ENCODE measurements around the gene UPB1.
"Not testable (repeated sequence)": the region's sequence is repeated elsewhere in the genome, so short reads cannot be mapped to it uniquely, and the experiment has no call there.

Gene UPB1

DNA sequence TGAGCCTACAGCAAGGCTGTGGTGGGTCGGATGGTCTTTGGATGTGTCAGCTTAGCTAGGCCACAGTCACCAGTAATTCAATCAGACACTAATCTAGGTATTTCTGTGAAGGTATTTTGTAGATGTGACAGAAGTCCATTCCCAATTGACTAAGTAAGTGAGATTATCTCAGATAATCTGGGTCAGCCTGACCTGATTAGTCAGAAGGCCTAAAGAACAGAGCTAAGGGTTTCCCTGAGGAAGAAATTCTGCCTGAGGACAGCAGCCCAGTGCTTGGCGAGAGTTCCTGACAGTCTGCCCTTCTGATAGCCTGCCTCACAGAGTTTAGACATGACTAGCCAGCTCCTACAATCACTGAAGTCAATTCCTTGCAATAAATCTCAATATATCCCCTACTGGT is 31.1 kb downstream of the UPB1 start:
- WGBS, 2 experiments (ENCODE audit: insufficient coverage in 2 of 2), result 75 to 86% methylated on average over 1 of the region's 2 CpGs
- H3K36me3 ChIP-seq (ENCODE audit: control insufficient read depth, insufficient read depth, low read length), result no peaks in the 10 kb centered on the region
- H3K27ac ChIP-seq (ENCODE audit: low read depth, low read length, severe bottlenecking), result no peak overlapping the region
- no peak overlapping the region for H3K4me3 ChIP-seq (ENCODE audit: extremely low read depth, insufficient read depth, low read length, poor library complexity, severe bottlenecking)
- H3K4me1 ChIP-seq (ENCODE audit: control insufficient read depth, insufficient read depth, low read length, poor library complexity, severe bottlenecking), result peaks cover 7% of the 10 kb centered on the region
- no peaks in the 10 kb centered on the region for H3K9me3 ChIP-seq (ENCODE audit: control insufficient read depth, low read length)

DNA sequence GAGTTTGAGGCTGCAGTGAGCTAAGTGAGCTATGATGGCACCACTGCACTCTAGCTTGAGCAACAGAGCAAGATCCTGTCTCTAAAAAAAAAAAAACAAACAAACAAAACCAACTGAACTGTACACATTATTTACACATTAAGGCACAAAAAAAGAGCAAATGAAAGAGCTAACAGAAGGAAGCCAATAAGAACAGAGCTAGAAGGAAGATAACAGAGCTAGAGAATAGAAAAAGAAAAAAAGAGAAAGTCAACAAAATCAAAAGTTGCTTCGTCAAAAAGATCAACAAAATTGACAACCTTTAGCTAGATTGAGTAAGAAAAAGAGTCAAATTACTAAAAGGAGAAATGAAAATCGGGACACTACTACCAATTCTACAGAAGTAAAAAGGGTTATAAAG is 34.8 kb downstream of the UPB1 start:
- Histone ChIP-seq H3K4me1 (ENCODE audit: control insufficient read depth, insufficient read depth, low read length, poor library complexity, severe bottlenecking) (no peaks in the 10 kb centered on the region), H3K36me3 (ENCODE audit: control insufficient read depth, insufficient read depth, low read length) (no peaks in the 10 kb centered on the region)
- WGBS, 2 experiments (ENCODE audit: insufficient coverage in 2 of 2), result no CpG with 5 or more reads among the region's 2 CpGs

DNA sequence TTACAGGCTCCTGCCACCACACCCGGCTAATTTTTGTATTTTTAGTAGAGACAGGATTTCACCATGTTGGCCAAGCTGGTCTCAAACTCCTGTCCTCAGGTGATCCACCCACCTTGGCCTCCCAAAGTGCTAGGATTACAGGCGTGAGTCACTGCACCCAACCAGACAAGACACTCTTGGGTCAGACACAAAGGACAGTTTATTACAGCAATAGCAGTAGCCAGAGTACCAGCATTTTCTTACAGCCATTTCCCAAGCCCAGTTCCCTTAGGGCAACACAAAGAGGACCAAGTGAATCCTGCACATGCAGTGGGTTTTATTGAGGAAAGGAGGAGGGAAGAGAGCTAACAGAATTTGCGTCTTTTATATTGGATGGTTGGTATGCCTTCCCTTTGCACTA is 35.8 kb downstream of the UPB1 start:
- H3K4me3 ChIP-seq (ENCODE audit: extremely low read depth, insufficient read depth, low read length, poor library complexity, severe bottlenecking); H3K4me1 ChIP-seq (ENCODE audit: control insufficient read depth, insufficient read depth, low read length, poor library complexity, severe bottlenecking); H3K9me3 ChIP-seq (ENCODE audit: control insufficient read depth, low read length); H3K27ac ChIP-seq (ENCODE audit: low read depth, low read length, severe bottlenecking); H3K36me3 ChIP-seq (ENCODE audit: control insufficient read depth, insufficient read depth, low read length): not testable (repeated sequence)
- 83 to 100% methylated on average over 2 of the region's 3 CpGs for WGBS, 2 experiments (ENCODE audit: insufficient coverage in 2 of 2)

More for the DNA sequence above, 34.8 kb downstream of the UPB1 start:
- H3K9me3 ChIP-seq (ENCODE audit: control insufficient read depth, low read length), result no peaks in the 10 kb centered on the region
- H3K27ac ChIP-seq (ENCODE audit: low read depth, low read length, severe bottlenecking), result no peak overlapping the region
- no peak overlapping the region for H3K4me3 ChIP-seq (ENCODE audit: extremely low read depth, insufficient read depth, low read length, poor library complexity, severe bottlenecking)

DNA sequence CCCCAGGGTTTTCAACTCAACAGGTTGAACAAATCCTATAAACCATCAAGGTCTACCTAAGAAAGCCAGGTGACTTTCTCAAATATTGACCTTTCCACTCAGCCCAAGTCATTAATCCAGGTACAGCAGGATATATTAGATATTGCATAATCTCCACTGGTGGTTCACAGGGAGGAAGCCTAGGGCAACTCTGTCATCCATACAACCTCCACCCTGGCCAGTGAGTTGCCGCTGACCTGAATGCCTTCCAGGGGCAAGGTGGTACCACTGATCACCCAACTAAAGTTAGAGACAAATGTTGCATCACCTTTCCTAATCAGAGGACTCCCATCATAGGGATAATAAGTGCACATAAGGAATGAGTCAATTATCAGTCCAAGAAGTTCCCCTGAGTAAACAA is 36.9 kb downstream of the UPB1 start:
- WGBS, 2 experiments (ENCODE audit: insufficient coverage in 2 of 2), result no CpG with 5 or more reads among the region's 1 CpG
- H3K27ac ChIP-seq (ENCODE audit: low read depth, low read length, severe bottlenecking), result no peak overlapping the region
- H3K9me3 ChIP-seq (ENCODE audit: control insufficient read depth, low read length), result no peaks in the 10 kb centered on the region

DNA sequence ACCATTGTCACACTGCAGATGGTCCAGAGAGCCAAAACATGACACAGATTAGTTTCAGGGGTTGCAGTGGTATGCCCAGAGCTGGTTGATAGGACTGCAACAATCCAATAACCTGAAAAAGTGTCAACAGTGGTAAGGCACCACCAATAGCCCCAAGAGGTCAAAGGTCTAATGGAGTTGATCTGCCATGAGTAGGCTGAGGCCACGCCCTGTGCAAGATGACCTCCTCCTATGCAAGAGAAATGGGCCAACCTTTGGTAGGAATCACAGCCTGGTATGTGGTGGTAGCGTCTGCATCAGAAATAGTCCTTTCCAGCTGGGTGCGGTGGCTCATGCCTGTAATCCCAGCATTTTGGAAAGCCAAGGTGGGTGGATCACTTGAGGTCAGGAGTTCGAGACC is 40.2 kb downstream of the UPB1 start:
- Histone ChIP-seq H3K36me3 (ENCODE audit: control insufficient read depth, insufficient read depth, low read length) (peaks cover 3% of the 10 kb centered on the region), H3K4me1 (ENCODE audit: control insufficient read depth, insufficient read depth, low read length, poor library complexity, severe bottlenecking) (no peaks in the 10 kb centered on the region), H3K9me3 (ENCODE audit: control insufficient read depth, low read length) (no peaks in the 10 kb centered on the region), H3K27ac (ENCODE audit: low read depth, low read length, severe bottlenecking) (no peak overlapping the region), H3K4me3 (ENCODE audit: extremely low read depth, insufficient read depth, low read length, poor library complexity, severe bottlenecking) (no peak overlapping the region)
- 95 to 97% methylated on average over 2 to 3 of the region's 4 CpGs for WGBS, 2 experiments (ENCODE audit: insufficient coverage in 2 of 2)

More for the DNA sequence above, 36.9 kb downstream of the UPB1 start:
- H3K36me3 ChIP-seq (ENCODE audit: control insufficient read depth, insufficient read depth, low read length), result no peaks in the 10 kb centered on the region
- no peaks in the 10 kb centered on the region for H3K4me1 ChIP-seq (ENCODE audit: control insufficient read depth, insufficient read depth, low read length, poor library complexity, severe bottlenecking)
- H3K4me3 ChIP-seq (ENCODE audit: extremely low read depth, insufficient read depth, low read length, poor library complexity, severe bottlenecking), result no peak overlapping the region

DNA sequence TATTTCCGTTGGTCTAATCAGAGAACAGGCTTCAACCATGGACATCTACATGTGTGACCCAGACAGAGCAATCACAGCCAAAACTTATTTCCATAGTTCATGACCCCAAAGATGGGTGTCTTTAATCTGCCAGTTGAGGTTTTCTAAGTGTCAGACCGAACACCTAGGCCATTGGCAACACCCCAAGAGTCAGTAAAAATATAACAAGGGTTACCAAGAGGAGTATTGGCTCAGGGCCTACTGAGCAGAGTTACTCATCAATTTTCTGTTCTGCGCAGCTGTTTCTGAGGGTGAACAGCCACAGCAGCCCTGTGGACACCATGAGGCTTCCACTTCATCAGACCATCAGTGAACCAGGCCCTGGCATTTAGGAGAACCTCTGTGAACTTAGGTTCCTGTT is 41.0 kb downstream of the UPB1 start:
- Histone ChIP-seq H3K36me3 (ENCODE audit: control insufficient read depth, insufficient read depth, low read length) (peaks cover 11% of the 10 kb centered on the region), H3K9me3 (ENCODE audit: control insufficient read depth, low read length) (no peaks in the 10 kb centered on the region), H3K4me3 (ENCODE audit: extremely low read depth, insufficient read depth, low read length, poor library complexity, severe bottlenecking) (no peak overlapping the region), H3K4me1 (ENCODE audit: control insufficient read depth, insufficient read depth, low read length, poor library complexity, severe bottlenecking) (no peaks in the 10 kb centered on the region), H3K27ac (ENCODE audit: low read depth, low read length, severe bottlenecking) (no peak overlapping the region)
- 92 to 96% methylated on average over 2 to 3 of the region's 3 CpGs for WGBS, 2 experiments (ENCODE audit: insufficient coverage in 2 of 2)

DNA sequence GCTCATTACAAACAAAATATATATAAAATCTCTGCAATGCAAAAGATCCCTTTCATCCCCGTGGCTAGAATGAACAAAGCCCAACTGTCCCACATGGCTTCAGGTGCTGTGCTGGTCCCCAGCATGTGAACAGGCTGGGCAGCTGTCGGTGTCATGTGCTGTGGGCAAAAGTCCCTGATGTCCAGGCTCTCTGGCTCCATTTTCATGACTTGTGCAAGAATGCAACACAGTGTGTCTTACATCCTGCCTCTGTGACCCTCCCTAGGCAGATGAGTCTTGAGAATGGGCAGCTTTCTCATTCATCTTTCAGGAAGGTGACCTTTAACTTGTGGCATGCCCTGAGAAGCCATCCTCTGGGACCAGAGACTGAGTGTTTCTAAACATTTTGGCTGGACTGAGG is 45.3 kb downstream of the UPB1 start:
- 96 to 100% methylated on average over 2 of the region's 2 CpGs for WGBS, 2 experiments (ENCODE audit: insufficient coverage in 2 of 2)
- no peak overlapping the region for H3K4me3 ChIP-seq (ENCODE audit: extremely low read depth, insufficient read depth, low read length, poor library complexity, severe bottlenecking)
- H3K27ac ChIP-seq (ENCODE audit: low read depth, low read length, severe bottlenecking), result no peak overlapping the region
- no peaks in the 10 kb centered on the region for H3K4me1 ChIP-seq (ENCODE audit: control insufficient read depth, insufficient read depth, low read length, poor library complexity, severe bottlenecking)
- no peaks in the 10 kb centered on the region for H3K9me3 ChIP-seq (ENCODE audit: control insufficient read depth, low read length)
- H3K36me3 ChIP-seq (ENCODE audit: control insufficient read depth, insufficient read depth, low read length), result peaks cover 47% of the 10 kb centered on the region

DNA sequence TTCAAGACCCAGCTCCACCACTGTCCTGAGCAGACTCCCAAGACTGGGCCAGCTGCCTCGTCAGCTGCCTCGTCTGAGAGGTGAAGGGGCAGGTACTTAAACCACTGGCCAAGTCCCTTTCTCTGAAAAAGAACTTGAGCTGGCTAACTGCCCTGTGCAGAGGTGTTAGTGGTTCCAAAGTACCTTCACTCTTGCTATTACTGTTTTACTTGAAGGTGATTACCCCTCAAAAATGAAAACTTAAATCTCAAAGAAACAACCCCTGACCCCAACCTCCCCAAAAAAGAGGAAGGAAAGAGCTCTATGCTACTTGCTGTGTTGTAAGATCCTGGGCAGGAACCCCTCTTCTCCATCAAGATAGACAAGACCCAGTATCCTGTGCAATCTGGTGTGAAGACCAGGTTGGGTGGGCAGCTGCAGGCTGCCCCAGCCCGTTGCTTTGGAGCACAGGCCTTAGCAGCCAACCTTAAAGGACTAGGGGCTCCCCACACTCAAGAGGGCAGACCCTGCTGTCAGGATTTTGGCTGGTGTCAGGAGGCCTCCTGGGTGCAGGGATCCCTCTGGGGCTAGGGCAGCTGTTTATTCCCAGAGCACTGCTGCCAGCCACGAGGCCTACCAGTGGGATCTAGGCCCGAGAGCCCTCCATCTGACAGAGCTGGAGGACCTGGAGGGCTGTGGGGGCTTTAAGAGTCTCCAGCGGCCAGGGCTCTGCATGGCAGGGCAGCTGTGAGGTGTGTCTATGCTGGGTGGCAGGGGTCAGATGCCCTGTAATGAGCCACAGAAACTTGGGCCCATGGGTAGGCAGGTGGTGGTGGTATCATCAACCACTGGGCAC is 46.8 kb downstream of the UPB1 start:
- H3K4me3 ChIP-seq (ENCODE audit: extremely low read depth, insufficient read depth, low read length, poor library complexity, severe bottlenecking), result no peak overlapping the region
- no peaks in the 10 kb centered on the region for H3K9me3 ChIP-seq (ENCODE audit: control insufficient read depth, low read length)
- no peak overlapping the region for H3K27ac ChIP-seq (ENCODE audit: low read depth, low read length, severe bottlenecking)
- peaks cover 57% of the 10 kb centered on the region for H3K36me3 ChIP-seq (ENCODE audit: control insufficient read depth, insufficient read depth, low read length)
- WGBS, 2 experiments (ENCODE audit: insufficient coverage in 2 of 2), result 100% methylated on average over 2 to 6 of the region's 6 CpGs
- H3K4me1 ChIP-seq (ENCODE audit: control insufficient read depth, insufficient read depth, low read length, poor library complexity, severe bottlenecking), result no peaks in the 10 kb centered on the region

DNA sequence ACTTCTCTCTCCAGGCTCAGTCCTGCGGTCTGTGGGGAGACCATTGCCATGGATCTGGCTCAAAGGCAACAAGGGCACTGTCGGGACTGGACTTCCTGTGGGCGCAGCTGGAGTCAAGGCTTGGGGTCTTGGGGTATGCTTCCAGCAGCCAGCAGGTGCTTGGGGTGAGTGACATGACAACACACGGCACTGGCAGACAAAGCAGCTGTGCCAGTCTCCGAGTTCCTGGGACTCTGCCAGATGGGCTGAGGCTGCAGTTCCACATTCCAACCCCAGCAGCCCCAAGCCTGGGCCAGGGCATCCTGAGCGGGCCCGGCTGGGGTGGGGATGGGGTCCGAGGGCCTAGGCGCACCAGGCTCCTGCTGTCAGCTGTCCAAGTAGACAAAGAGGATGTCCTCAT is 47.5 kb downstream of the UPB1 start:
- 97 to 98% methylated on average over 6 to 9 of the region's 9 CpGs for WGBS, 2 experiments (ENCODE audit: insufficient coverage in 2 of 2)
- Histone ChIP-seq H3K4me1 (ENCODE audit: control insufficient read depth, insufficient read depth, low read length, poor library complexity, severe bottlenecking) (no peaks in the 10 kb centered on the region), H3K4me3 (ENCODE audit: extremely low read depth, insufficient read depth, low read length, poor library complexity, severe bottlenecking) (no peak overlapping the region), H3K9me3 (ENCODE audit: control insufficient read depth, low read length) (no peaks in the 10 kb centered on the region), H3K27ac (ENCODE audit: low read depth, low read length, severe bottlenecking) (no peak overlapping the region), H3K36me3 (ENCODE audit: control insufficient read depth, insufficient read depth, low read length) (peaks cover 64% of the 10 kb centered on the region)

DNA sequence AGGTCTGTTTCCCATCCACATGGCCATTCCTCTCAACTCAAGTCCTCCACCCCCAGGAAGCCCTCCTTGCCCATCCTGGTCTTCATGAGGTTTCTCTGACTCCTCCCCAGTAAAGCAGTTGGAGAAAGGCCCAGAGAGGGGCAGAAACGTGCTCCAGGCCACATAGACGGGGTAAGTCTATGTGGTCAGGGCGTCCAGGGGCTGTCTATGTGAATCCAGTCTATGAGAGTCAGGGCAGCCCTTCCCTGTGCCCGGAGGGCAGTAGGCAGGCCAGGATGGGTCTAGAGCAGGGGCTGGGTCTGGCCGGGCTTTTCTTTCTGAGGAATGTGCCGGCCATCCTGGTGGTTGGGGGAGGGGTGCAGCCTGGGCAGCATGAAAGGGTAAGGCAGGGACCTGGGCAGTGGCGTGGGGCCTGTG is 48.1 kb downstream of the UPB1 start:
- Histone ChIP-seq H3K36me3 (ENCODE audit: control insufficient read depth, insufficient read depth, low read length) (peaks cover 70% of the 10 kb centered on the region), H3K9me3 (ENCODE audit: control insufficient read depth, low read length) (no peaks in the 10 kb centered on the region), H3K27ac (ENCODE audit: low read depth, low read length, severe bottlenecking) (no peak overlapping the region), H3K4me3 (ENCODE audit: extremely low read depth, insufficient read depth, low read length, poor library complexity, severe bottlenecking) (no peak overlapping the region), H3K4me1 (ENCODE audit: control insufficient read depth, insufficient read depth, low read length, poor library complexity, severe bottlenecking) (no peaks in the 10 kb centered on the region)
- WGBS, 2 experiments (ENCODE audit: insufficient coverage in 2 of 2), result 83 to 92% methylated on average over 3 to 5 of the region's 7 CpGs

DNA sequence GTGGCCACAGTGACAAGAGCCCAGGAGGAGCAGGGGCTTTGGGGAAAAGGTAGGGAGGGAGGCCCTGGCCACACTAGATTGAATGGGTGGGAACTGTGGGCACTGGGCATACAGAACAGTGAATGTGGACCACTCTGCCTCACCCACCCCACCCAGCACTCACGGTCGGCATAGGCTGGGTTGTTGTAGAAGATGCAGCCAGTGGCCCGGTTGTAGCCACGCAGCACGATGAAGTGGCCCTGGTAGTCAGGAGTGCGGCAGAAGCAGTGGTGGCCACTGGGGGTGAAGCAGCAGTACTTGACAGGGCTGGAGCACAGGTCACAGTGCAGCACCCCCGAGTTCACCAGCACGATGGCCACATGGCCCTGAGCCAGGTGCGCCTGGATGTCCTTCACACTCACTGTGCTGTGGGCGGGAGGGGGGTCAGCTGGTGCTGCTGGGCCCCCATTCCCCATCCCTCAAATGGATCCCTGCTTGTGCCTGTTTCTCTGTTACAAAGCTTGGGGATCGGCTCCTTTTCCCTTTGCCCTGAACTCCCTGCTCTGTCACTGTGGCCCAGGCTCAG is 48.6 kb downstream of the UPB1 start:
- WGBS, 2 experiments (ENCODE audit: insufficient coverage in 2 of 2), result 93 to 95% methylated on average over 7 to 8 of the region's 11 CpGs
- Histone ChIP-seq H3K36me3 (ENCODE audit: control insufficient read depth, insufficient read depth, low read length) (peaks cover 73% of the 10 kb centered on the region), H3K4me3 (ENCODE audit: extremely low read depth, insufficient read depth, low read length, poor library complexity, severe bottlenecking) (no peak overlapping the region), H3K4me1 (ENCODE audit: control insufficient read depth, insufficient read depth, low read length, poor library complexity, severe bottlenecking) (no peaks in the 10 kb centered on the region), H3K9me3 (ENCODE audit: control insufficient read depth, low read length) (no peaks in the 10 kb centered on the region), H3K27ac (ENCODE audit: low read depth, low read length, severe bottlenecking) (no peak overlapping the region)
